Measurements from ENCODE around the gene CLDND1.
A peak's percentile ranks its signal among the peaks of the same experiment; 100 is the strongest.
"Not testable (repeated sequence)": the region's sequence is repeated elsewhere in the genome, so short reads cannot be mapped to it uniquely, and the experiment has no call there.

CLDND1 gene
- 19.2 to 50.8 (median 27.9) reads per million in 18 experiments for total RNA-seq

- peak; percentile 97 to 98 for DNase-seq
Observed at GRCh38 chr3:98522544-98523281, at the start of gene CLDND1. Gene CLDND1, minus strand, starts transcription at chr3:98522902. Its CDS starts 1,478 bp downstream, at chr3:98521424.

- DNase-seq, result no peak
Observed at GRCh38 chr3:98568402-98568801, 45.7 kb upstream of the CLDND1 start.

GRCh38 chr3:98567666-98568270, 45.1 kb upstream of the CLDND1 start:
- no peak for DNase-seq

GRCh38 chr3:98565843-98566242, 43.1 kb upstream of the CLDND1 start:
- DNase-seq, result no peak

GRCh38 chr3:98565237-98565643, 42.5 kb upstream of the CLDND1 start:
- no peak for DNase-seq

- no peak for DNase-seq
Observed at GRCh38 chr3:98564282-98565005, 41.7 kb upstream of the CLDND1 start.

- peak; percentile 26 to 73 for DNase-seq
Observed at GRCh38 chr3:98563661-98564281, 41.1 kb upstream of the CLDND1 start.

GRCh38 chr3:98561727-98562521, 39.2 kb upstream of the CLDND1 start:
- DNase-seq, result peak in 1 of 2 donors; percentile 18

GRCh38 chr3:98560911-98561310, 38.2 kb upstream of the CLDND1 start:
- no peak for DNase-seq

- not testable (repeated sequence) for DNase-seq
Observed at GRCh38 chr3:98559769-98560168, 37.1 kb upstream of the CLDND1 start.

- DNase-seq, result no peak
Observed at GRCh38 chr3:98558100-98558827, 35.6 kb upstream of the CLDND1 start.

GRCh38 chr3:98557324-98558010, 34.8 kb upstream of the CLDND1 start:
- no peak for DNase-seq

GRCh38 chr3:98556164-98557130, 33.7 kb upstream of the CLDND1 start:
- no peak for DNase-seq

- no peak for DNase-seq
Observed at GRCh38 chr3:98555025-98555379, 32.3 kb upstream of the CLDND1 start.

- DNase-seq, result no peak
Observed at GRCh38 chr3:98554580-98554979, 31.9 kb upstream of the CLDND1 start.

GRCh38 chr3:98553753-98554152, 31.1 kb upstream of the CLDND1 start:
- peak; percentile 62 to 85 for DNase-seq

- no peak for DNase-seq
Observed at GRCh38 chr3:98553021-98553563, 30.4 kb upstream of the CLDND1 start.

- no peak for DNase-seq
Observed at GRCh38 chr3:98552232-98553020, 29.7 kb upstream of the CLDND1 start.

- no peak for DNase-seq
Observed at GRCh38 chr3:98551754-98552153, 29.1 kb upstream of the CLDND1 start.

Data from inflammatory macrophage (primary cell).